ENCODE data around the gene ZNF146.

ZNF146 gene

GRCh38 chr19:36245210-36246005, 30.5 kb downstream of the ZNF146 start:
- no peak overlapping the region for H3K27ac Mint-ChIP-seq (ENCODE audit: low read depth)
- no peaks in the 10 kb centered on the region for H3K27me3 Mint-ChIP-seq
- ATAC-seq (replicated peaks; ENCODE audit: extremely low read depth, poor library complexity, severe bottlenecking) (no peak), DNase-seq (ENCODE audit: low spot score in 2 of 2) (no peak)
- H3K4me1 Mint-ChIP-seq = no peaks in the 10 kb centered on the region
- peaks cover 3% of the 10 kb centered on the region for H3K36me3 Mint-ChIP-seq (ENCODE audit: insufficient read depth)
- H3K9me3 Mint-ChIP-seq = peaks cover 16% of the 10 kb centered on the region
- H3K4me3 Mint-ChIP-seq = no peak overlapping the region

GRCh38 chr19:36246006-36246481, 31.1 kb downstream of the ZNF146 start:
- Mint-ChIP-seq H3K4me3 (no peak overlapping the region), H3K36me3 (ENCODE audit: insufficient read depth) (peaks cover 3% of the 10 kb centered on the region), H3K9me3 (peaks cover 16% of the 10 kb centered on the region), H3K27ac (ENCODE audit: low read depth) (no peak overlapping the region), H3K27me3 (no peaks in the 10 kb centered on the region), H3K4me1 (no peaks in the 10 kb centered on the region)
- no peak for ATAC-seq (replicated peaks; ENCODE audit: extremely low read depth, poor library complexity, severe bottlenecking)
- no peak for DNase-seq (ENCODE audit: low spot score in 2 of 2)

GRCh38 chr19:36252047-36252446, 37.1 kb downstream of the ZNF146 start:
- H3K4me1 Mint-ChIP-seq = no peaks in the 10 kb centered on the region
- H3K9me3 Mint-ChIP-seq = peaks cover 5% of the 10 kb centered on the region
- DNase-seq (ENCODE audit: low spot score in 2 of 2) (no peak), ATAC-seq (replicated peaks; ENCODE audit: extremely low read depth, poor library complexity, severe bottlenecking) (no peak)
- H3K27me3 Mint-ChIP-seq = no peaks in the 10 kb centered on the region
- H3K36me3 Mint-ChIP-seq (ENCODE audit: insufficient read depth) = peaks cover 2% of the 10 kb centered on the region
- no peak overlapping the region for H3K27ac Mint-ChIP-seq (ENCODE audit: low read depth)
- no peak overlapping the region for H3K4me3 Mint-ChIP-seq

GRCh38 chr19:36254848-36255247, 39.9 kb downstream of the ZNF146 start:
- DNase-seq (ENCODE audit: low spot score in 2 of 2) = no peak
- Mint-ChIP-seq H3K36me3 (ENCODE audit: insufficient read depth) (peaks cover 2% of the 10 kb centered on the region), H3K27me3 (no peaks in the 10 kb centered on the region), H3K9me3 (peaks cover 5% of the 10 kb centered on the region), H3K27ac (ENCODE audit: low read depth) (no peak overlapping the region), H3K4me3 (no peak overlapping the region), H3K4me1 (no peaks in the 10 kb centered on the region)
- no peak for ATAC-seq (replicated peaks; ENCODE audit: extremely low read depth, poor library complexity, severe bottlenecking)

GRCh38 chr19:36255316-36255715, 40.4 kb downstream of the ZNF146 start:
- Mint-ChIP-seq H3K4me1 (no peaks in the 10 kb centered on the region), H3K9me3 (peaks cover 5% of the 10 kb centered on the region), H3K27ac (ENCODE audit: low read depth) (no peak overlapping the region), H3K4me3 (no peak overlapping the region), H3K27me3 (no peaks in the 10 kb centered on the region), H3K36me3 (ENCODE audit: insufficient read depth) (peaks cover 2% of the 10 kb centered on the region)
- no peak for ATAC-seq (replicated peaks; ENCODE audit: extremely low read depth, poor library complexity, severe bottlenecking)
- no peak for DNase-seq (ENCODE audit: low spot score in 2 of 2)

GRCh38 chr19:36256064-36256463, 41.2 kb downstream of the ZNF146 start:
- no peak for ATAC-seq (replicated peaks; ENCODE audit: extremely low read depth, poor library complexity, severe bottlenecking)
- H3K4me3 Mint-ChIP-seq = no peak overlapping the region

GRCh38 chr19:36256853-36257519, 42.1 kb downstream of the ZNF146 start:
- H3K36me3 Mint-ChIP-seq (ENCODE audit: insufficient read depth) = peaks cover 2% of the 10 kb centered on the region
- peaks cover 5% of the 10 kb centered on the region for H3K9me3 Mint-ChIP-seq
- DNase-seq (ENCODE audit: low spot score in 2 of 2) (no peak), ATAC-seq (replicated peaks; ENCODE audit: extremely low read depth, poor library complexity, severe bottlenecking) (no peak)
- no peak overlapping the region for H3K27ac Mint-ChIP-seq (ENCODE audit: low read depth)
- H3K27me3 Mint-ChIP-seq = no peaks in the 10 kb centered on the region
- no peak overlapping the region for H3K4me3 Mint-ChIP-seq
- no peaks in the 10 kb centered on the region for H3K4me1 Mint-ChIP-seq

More at GRCh38 chr19:36256064-36256463, 41.2 kb downstream of the ZNF146 start:
- DNase-seq (ENCODE audit: low spot score in 2 of 2) = no peak
- no peak overlapping the region for H3K27ac Mint-ChIP-seq (ENCODE audit: low read depth)
- no peaks in the 10 kb centered on the region for H3K27me3 Mint-ChIP-seq
- H3K9me3 Mint-ChIP-seq = peaks cover 5% of the 10 kb centered on the region
- peaks cover 2% of the 10 kb centered on the region for H3K36me3 Mint-ChIP-seq (ENCODE audit: insufficient read depth)
- H3K4me1 Mint-ChIP-seq = no peaks in the 10 kb centered on the region

- H3K27ac Mint-ChIP-seq (ENCODE audit: low read depth) = no peak overlapping the region
- peaks cover 5% of the 10 kb centered on the region for H3K9me3 Mint-ChIP-seq
- H3K4me1 Mint-ChIP-seq = no peaks in the 10 kb centered on the region
- H3K4me3 Mint-ChIP-seq = no peak overlapping the region
- DNase-seq (ENCODE audit: low spot score in 2 of 2) (no peak), ATAC-seq (replicated peaks; ENCODE audit: extremely low read depth, poor library complexity, severe bottlenecking) (no peak)
- H3K36me3 Mint-ChIP-seq (ENCODE audit: insufficient read depth) = peaks cover 2% of the 10 kb centered on the region
- H3K27me3 Mint-ChIP-seq = no peaks in the 10 kb centered on the region
Observed at GRCh38 chr19:36257520-36257876, 42.6 kb downstream of the ZNF146 start.

- Mint-ChIP-seq H3K27me3 (no peaks in the 10 kb centered on the region), H3K9me3 (peaks cover 8% of the 10 kb centered on the region), H3K4me1 (no peaks in the 10 kb centered on the region), H3K27ac (ENCODE audit: low read depth) (no peak overlapping the region), H3K36me3 (ENCODE audit: insufficient read depth) (peaks cover 2% of the 10 kb centered on the region), H3K4me3 (no peak overlapping the region)
- DNase-seq (ENCODE audit: low spot score in 2 of 2) (no peak), ATAC-seq (replicated peaks; ENCODE audit: extremely low read depth, poor library complexity, severe bottlenecking) (no peak)
Observed at GRCh38 chr19:36258028-36258875, 43.3 kb downstream of the ZNF146 start.

- no peaks in the 10 kb centered on the region for H3K27me3 Mint-ChIP-seq
- H3K9me3 Mint-ChIP-seq = peaks cover 16% of the 10 kb centered on the region
- H3K4me1 Mint-ChIP-seq = no peaks in the 10 kb centered on the region
- DNase-seq (ENCODE audit: low spot score in 2 of 2) (no peak), ATAC-seq (replicated peaks; ENCODE audit: extremely low read depth, poor library complexity, severe bottlenecking) (no peak)
- no peak overlapping the region for H3K27ac Mint-ChIP-seq (ENCODE audit: low read depth)
- no peak overlapping the region for H3K4me3 Mint-ChIP-seq
- H3K36me3 Mint-ChIP-seq (ENCODE audit: insufficient read depth) = peaks cover 3% of the 10 kb centered on the region
Observed at GRCh38 chr19:36259211-36259610, 44.3 kb downstream of the ZNF146 start.

GRCh38 chr19:36265064-36265463, 50.2 kb downstream of the ZNF146 start:
- no peak for ATAC-seq (replicated peaks; ENCODE audit: extremely low read depth, poor library complexity, severe bottlenecking)
- peaks cover 22% of the 10 kb centered on the region for H3K9me3 Mint-ChIP-seq

GRCh38 chr19:36265856-36266374, 51.0 kb downstream of the ZNF146 start:
- Mint-ChIP-seq H3K9me3 (peaks cover 22% of the 10 kb centered on the region), H3K4me3 (no peak overlapping the region), H3K36me3 (ENCODE audit: insufficient read depth) (peaks cover 3% of the 10 kb centered on the region), H3K27ac (ENCODE audit: low read depth) (no peak overlapping the region), H3K4me1 (no peaks in the 10 kb centered on the region), H3K27me3 (no peaks in the 10 kb centered on the region)
- no peak for ATAC-seq (replicated peaks; ENCODE audit: extremely low read depth, poor library complexity, severe bottlenecking)
- no peak for DNase-seq (ENCODE audit: low spot score in 2 of 2)

More at GRCh38 chr19:36265064-36265463, 50.2 kb downstream of the ZNF146 start:
- Mint-ChIP-seq H3K27ac (ENCODE audit: low read depth) (no peak overlapping the region), H3K27me3 (no peaks in the 10 kb centered on the region), H3K4me1 (no peaks in the 10 kb centered on the region), H3K36me3 (ENCODE audit: insufficient read depth) (peaks cover 3% of the 10 kb centered on the region), H3K4me3 (no peak overlapping the region)
- DNase-seq (ENCODE audit: low spot score in 2 of 2) = no peak

Measured in central memory CD8-positive, alpha-beta T cell (primary cell).